HepG2 (cell line): ENCODE measurements around the gene CARHSP1. TPM values are rescaled to one million over a fixed set of nuclear protein-coding genes. Genes with fewer than 3 reads are reported as not detected.

Experiments
- ATF1 ChIP-seq: IDR thresholded peaks from 2 replicates; pipeline ENCODE4 v1.6.1; 2016; ENCODE audit warnings: mild to moderate bottlenecking, control low read depth
- CC2D1A ChIP-seq: sonication (generic); formaldehyde crosslinking; IDR thresholded peaks from 2 replicates; pipeline ENCODE4 v1.8.1; 2023; ENCODE audit warnings: mild to moderate bottlenecking, missing genetic modification reagents
- CENPT ChIP-seq: sonication (generic); formaldehyde crosslinking; IDR thresholded peaks from 2 replicates; pipeline ENCODE4 v1.8.0; 2022; ENCODE audit warnings: low read depth, mild to moderate bottlenecking, moderate library complexity, missing genetic modification reagents
- EP300 ChIP-seq, 3 experiments: sonication (generic) in 1 of 3; formaldehyde crosslinking in 1 of 3; IDR thresholded peaks; 2 replicates each; pipeline versions ENCODE4 v1.5.1 to v1.6.1; 2011 to 2020; ENCODE audit warnings: low read depth in 2 of 3, low read length in 2 of 3, borderline replicate concordance in 1 of 3, improper control_type of control experiment in 1 of 3, mild to moderate bottlenecking in 1 of 3, missing genetic modification reagents in 1 of 3, moderate library complexity in 1 of 3
- FOXA1 ChIP-seq, 2 experiments: fragments of 450-650 bp in 1 of 2; sonication (generic) in 1 of 2; formaldehyde crosslinking in 1 of 2; IDR thresholded peaks; 2 replicates each; pipeline versions ENCODE4 v1.4.0 to v1.6.1; 2016 to 2020; ENCODE audit warnings: missing genetic modification reagents in 1 of 2
- FOXO1 ChIP-seq: sonication (generic); formaldehyde crosslinking; IDR thresholded peaks from 2 replicates; pipeline ENCODE4 v1.4.0; 2020; ENCODE audit warnings: missing genetic modification reagents
- GABPB1 ChIP-seq: IDR thresholded peaks from 2 replicates; pipeline ENCODE4 v1.6.1; 2016; ENCODE audit warnings: mild to moderate bottlenecking, missing genetic modification reagents, moderate library complexity, missing compliant biosample characterization
- GLMP ChIP-seq: sonication (generic); formaldehyde crosslinking; IDR thresholded peaks from 2 replicates; pipeline ENCODE4 v1.9.0; 2021; ENCODE audit warnings: missing genetic modification reagents, mild to moderate bottlenecking, borderline replicate concordance
- GPBP1L1 ChIP-seq: sonication (generic); formaldehyde crosslinking; IDR thresholded peaks from 2 replicates; pipeline ENCODE4 v1.5.0; 2020; ENCODE audit warnings: mild to moderate bottlenecking, missing genetic modification reagents
- NFYC ChIP-seq: IDR thresholded peaks from 2 replicates; pipeline ENCODE4 v1.6.1; 2016; ENCODE audit warnings: missing genetic modification reagents, missing compliant biosample characterization
- POLR2AphosphoS2 ChIP-seq: IDR thresholded peaks from 2 replicates; pipeline ENCODE4 v1.6.1; 2011; ENCODE audit warnings: low read depth, low read length, improper control_type of control experiment
- PTBP1 ChIP-seq: fragments of 200-400 bp; formaldehyde crosslinking; IDR thresholded peaks from 2 replicates; pipeline ENCODE4 v1.6.1; 2018; ENCODE audit warnings: low read length, low read depth; ENCODE audit not compliant: poor library complexity, severe bottlenecking
- RELA ChIP-seq: sonication (generic); formaldehyde crosslinking; IDR thresholded peaks from 2 replicates; pipeline ENCODE4 v1.4.0; 2020; ENCODE audit warnings: missing genetic modification reagents
- SMARCE1 ChIP-seq: fragments of 450-650 bp; IDR thresholded peaks from 2 replicates; pipeline ENCODE4 v1.6.1; 2017; ENCODE audit warnings: borderline replicate concordance
- SRF ChIP-seq: IDR thresholded peaks from 2 replicates; pipeline ENCODE4 v1.6.1; 2011; ENCODE audit warnings: mild to moderate bottlenecking, low read depth, low read length, moderate library complexity
- TCF7 ChIP-seq: sonication (generic); IDR thresholded peaks from 2 replicates; pipeline ENCODE4 v1.6.1; 2016; ENCODE audit warnings: antibody characterized with exemption, low read depth
- ZFX ChIP-seq: sonication (generic); formaldehyde crosslinking; IDR thresholded peaks from 2 replicates; pipeline ENCODE4 v1.4.0; 2020; ENCODE audit warnings: mild to moderate bottlenecking, low read depth, missing genetic modification reagents, moderate library complexity
- ZNF12 ChIP-seq: sonication (generic); formaldehyde crosslinking; IDR thresholded peaks from 2 replicates; pipeline ENCODE4 v1.5.0; 2020; ENCODE audit warnings: missing genetic modification reagents
- ZNF280B ChIP-seq: sonication (generic); formaldehyde crosslinking; IDR thresholded peaks from 2 replicates; pipeline ENCODE4 v1.5.0; 2020; ENCODE audit warnings: missing genetic modification reagents, mild to moderate bottlenecking, borderline replicate concordance
- ZNF282 ChIP-seq: fragments of 450-650 bp; IDR thresholded peaks from 2 replicates; pipeline ENCODE4 v1.6.1; 2018; ENCODE audit not compliant: partially characterized antibody
- ZNF296 ChIP-seq: sonication (generic); formaldehyde crosslinking; conservative IDR thresholded peaks from 2 replicates; pipeline ENCODE4 v1.5.0; 2020; ENCODE audit warnings: mild to moderate bottlenecking, missing genetic modification reagents
- ZNF414 ChIP-seq: sonication (generic); formaldehyde crosslinking; IDR thresholded peaks from 2 replicates; pipeline ENCODE4 v1.5.0; 2020; ENCODE audit warnings: missing genetic modification reagents
- ZNF430 ChIP-seq: sonication (generic); formaldehyde crosslinking; IDR thresholded peaks from 2 replicates; pipeline ENCODE4 v1.9.0; 2021; ENCODE audit warnings: mild to moderate bottlenecking, missing genetic modification reagents
- ZNF550 ChIP-seq: sonication (generic); formaldehyde crosslinking; IDR thresholded peaks from 2 replicates; pipeline ENCODE4 v1.4.0; 2020; ENCODE audit warnings: mild to moderate bottlenecking, missing genetic modification reagents, borderline replicate concordance
- ZNF605 ChIP-seq: sonication (generic); formaldehyde crosslinking; IDR thresholded peaks from 2 replicates; pipeline ENCODE4 v1.8.0; 2022; ENCODE audit warnings: mild to moderate bottlenecking, missing genetic modification reagents
- ZNF720 ChIP-seq: sonication (generic); formaldehyde crosslinking; IDR thresholded peaks from 2 replicates; pipeline ENCODE4 v1.4.0; 2020; ENCODE audit warnings: missing genetic modification reagents
- polyA plus RNA-seq, 8 experiments: library from polyadenylated mRNA; depleted of rRNA in 3 of 8; stranded (reverse) in 7 of 8; unstranded in 1 of 8; fragments of >200 nt; fragmentation: Illumina TruSeq in 4 of 8; extraction: Trizol in 4 of 8; gene quantifications; 2 replicates each; pipeline versions ENCODE4 v1.2.1 to v1.2.3, GENCODE V29; 2011 to 2016; ENCODE audit warnings: low read depth in 4 of 8, missing spikeins in 1 of 8, mixed read lengths in 1 of 8; ENCODE audit not compliant: insufficient read depth in 1 of 8
- total RNA-seq, 5 experiments: library from RNA; depleted of rRNA; stranded (reverse); fragments of >200 nt; fragmentation: Illumina TruSeq; extraction: Trizol; gene quantifications; 2 replicates each; pipeline ENCODE4 v1.2.3, GENCODE V29; 2016; ENCODE audit warnings: low read depth in 1 of 5

Gene CARHSP1
- total and polyA plus RNA-seq, 2 of the 13 experiments (the other 11 are each of a cell fraction or from before 2014, with no cell fraction given), result 173 to 345 TPM

- TF ChIP-seq CC2D1A (CRISPR knock-in tag), result 0 out of 2 replicates have a peak, but pooled peaks have one; percentile 84
- TF ChIP-seq ZNF12 (CRISPR knock-in tag), result no peak; the same call in 1 of the 2 replicates
- TF ChIP-seq PTBP1, result no peak
- TF ChIP-seq ZNF430 (CRISPR knock-in tag), result peak; percentile 90
- TF ChIP-seq FOXO1 (CRISPR knock-in tag), result peak; percentile 70
- peak; percentile 82 for TF ChIP-seq ZFX (CRISPR knock-in tag)
- TF ChIP-seq GLMP (CRISPR knock-in tag), result no peak
- TF ChIP-seq RELA (CRISPR knock-in tag), result peak; percentile 24; the same call in 1 of the 2 replicates
- TF ChIP-seq ZNF720 (CRISPR knock-in tag), result no peak; the same call in 1 of the 2 replicates
- TF ChIP-seq SMARCE1, result no peak
- no peak for TF ChIP-seq ZNF550 (CRISPR knock-in tag)
- no peak; the same call in none of the 2 replicates for TF ChIP-seq ZNF296
- 0 out of 2 replicates have a peak, but pooled peaks have one; percentile 34 for TF ChIP-seq ZNF605 (CRISPR knock-in tag)
- TF ChIP-seq CENPT (CRISPR knock-in tag), result no peak
- TF ChIP-seq GABPB1 (CRISPR knock-in tag), result peak; percentile 67
- no peak; the same call in 1 of the 2 replicates for TF ChIP-seq ZNF280B
- TF ChIP-seq FOXA1 (IDR thresholded peaks at IDR 0.05), result no peak
- TF ChIP-seq FOXA1 (CRISPR knock-in tag; IDR thresholded peaks at IDR 0.05), result peak; percentile 87
- 0 out of 4 replicates have a peak, but pooled peaks of 1 of the 2 experiments have one; percentile 14 for TF ChIP-seq EP300 (IDR thresholded peaks at IDR 0.05; ENCODE audit: low read depth in 2 of 2, low read length in 2 of 2)
- peak; percentile 41; the same call in 1 of the 2 replicates for TF ChIP-seq EP300 (CRISPR knock-in tag; IDR thresholded peaks at IDR 0.05; ENCODE audit: borderline replicate concordance)
- no peak for TF ChIP-seq SRF
- no peak for TF ChIP-seq ATF1 (CRISPR knock-in tag)
- no peak for TF ChIP-seq GPBP1L1
- 0 out of 2 replicates have a peak, but pooled peaks have one; percentile 85 for TF ChIP-seq POLR2AphosphoS2
- TF ChIP-seq TCF7, result no peak
- no peak for TF ChIP-seq ZNF414 (CRISPR knock-in tag)
- no peak for TF ChIP-seq ZNF282
- TF ChIP-seq NFYC (CRISPR knock-in tag), result 0 out of 2 replicates have a peak, but pooled peaks have one; percentile 32
Measured at GRCh38 chr16:8866118-8866883, 2.5 kb downstream of the CARHSP1 start (continued).
